IPS-NIHi7 (cell line): ENCODE measurements around the gene UNG.
A peak's percentile ranks its signal among the peaks of the same experiment; 100 is the strongest.

ENCODE experiments used
- DNase-seq: peaks from one replicate; pipeline ENCODE4 v3.0.0; 2012; ENCODE audit warnings: mixed read lengths; ENCODE audit errors: extremely low spot score

The UNG gene

DNA sequence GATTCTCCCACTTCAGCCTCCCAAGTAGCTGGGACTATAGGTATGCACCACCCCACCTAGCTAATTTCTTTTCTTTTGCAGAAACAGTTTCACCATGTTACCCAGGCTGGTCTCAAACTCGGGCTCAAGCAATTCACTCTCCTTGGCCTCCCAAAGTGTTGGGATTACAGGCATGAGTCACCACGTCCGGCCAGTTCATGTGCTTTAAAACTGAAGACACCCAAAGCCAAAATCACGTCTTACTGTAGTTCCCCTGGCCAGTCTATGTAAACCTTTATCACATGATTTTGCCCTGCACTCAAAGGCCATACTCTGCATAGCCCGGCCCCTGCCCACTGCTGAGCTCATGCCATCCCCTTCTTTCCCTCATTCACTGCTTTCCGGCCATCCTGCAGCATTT, 8.6 kb upstream of the UNG start:
- DNase-seq, result no peak

DNA sequence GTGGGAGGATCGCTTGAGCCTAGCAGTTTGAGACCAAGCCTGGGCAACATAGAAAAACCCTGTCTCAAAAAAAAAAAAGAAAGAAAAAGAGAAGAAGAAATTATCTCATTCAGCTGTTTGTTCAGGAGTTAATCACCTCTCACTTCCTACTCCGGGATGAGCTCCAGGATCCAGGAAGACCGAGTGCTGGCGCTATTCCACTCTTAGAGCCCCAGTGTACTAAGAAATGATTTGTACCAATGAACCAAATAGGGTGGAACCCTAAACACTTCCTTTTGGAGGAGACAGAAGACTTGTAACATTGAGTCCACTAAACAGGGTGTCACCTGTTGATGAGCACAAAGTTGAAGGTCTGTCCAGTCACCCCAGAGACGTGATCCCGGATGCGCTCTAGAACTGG, 7.7 kb upstream of the UNG start:
- no peak for DNase-seq

DNA sequence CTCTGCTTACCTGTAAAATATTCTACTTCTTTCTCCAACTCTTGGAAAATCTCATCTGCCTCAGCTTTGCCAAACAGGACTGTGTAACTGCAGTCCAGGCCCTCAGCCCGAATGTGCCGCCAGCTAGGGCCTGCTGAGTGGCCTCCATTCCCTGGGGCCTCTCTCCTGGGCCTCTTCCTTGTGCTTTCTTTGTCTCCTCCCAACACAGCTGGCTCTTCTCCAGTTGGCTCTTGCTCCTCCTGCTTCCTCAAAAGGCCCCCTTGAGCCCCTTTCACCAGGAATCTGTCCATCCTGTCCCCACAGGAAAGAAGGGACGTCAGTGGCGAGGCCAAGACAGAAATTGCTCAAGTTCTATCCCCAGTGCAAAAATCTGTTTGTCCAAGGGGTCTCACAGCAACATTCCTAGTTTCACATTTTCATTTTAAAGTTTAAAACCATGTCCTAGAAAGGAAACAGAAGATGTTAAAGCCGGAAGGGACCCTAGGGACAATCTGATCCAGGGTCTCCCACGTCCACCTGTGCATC, 4.8 kb upstream of the UNG start:
- no peak for DNase-seq

DNA sequence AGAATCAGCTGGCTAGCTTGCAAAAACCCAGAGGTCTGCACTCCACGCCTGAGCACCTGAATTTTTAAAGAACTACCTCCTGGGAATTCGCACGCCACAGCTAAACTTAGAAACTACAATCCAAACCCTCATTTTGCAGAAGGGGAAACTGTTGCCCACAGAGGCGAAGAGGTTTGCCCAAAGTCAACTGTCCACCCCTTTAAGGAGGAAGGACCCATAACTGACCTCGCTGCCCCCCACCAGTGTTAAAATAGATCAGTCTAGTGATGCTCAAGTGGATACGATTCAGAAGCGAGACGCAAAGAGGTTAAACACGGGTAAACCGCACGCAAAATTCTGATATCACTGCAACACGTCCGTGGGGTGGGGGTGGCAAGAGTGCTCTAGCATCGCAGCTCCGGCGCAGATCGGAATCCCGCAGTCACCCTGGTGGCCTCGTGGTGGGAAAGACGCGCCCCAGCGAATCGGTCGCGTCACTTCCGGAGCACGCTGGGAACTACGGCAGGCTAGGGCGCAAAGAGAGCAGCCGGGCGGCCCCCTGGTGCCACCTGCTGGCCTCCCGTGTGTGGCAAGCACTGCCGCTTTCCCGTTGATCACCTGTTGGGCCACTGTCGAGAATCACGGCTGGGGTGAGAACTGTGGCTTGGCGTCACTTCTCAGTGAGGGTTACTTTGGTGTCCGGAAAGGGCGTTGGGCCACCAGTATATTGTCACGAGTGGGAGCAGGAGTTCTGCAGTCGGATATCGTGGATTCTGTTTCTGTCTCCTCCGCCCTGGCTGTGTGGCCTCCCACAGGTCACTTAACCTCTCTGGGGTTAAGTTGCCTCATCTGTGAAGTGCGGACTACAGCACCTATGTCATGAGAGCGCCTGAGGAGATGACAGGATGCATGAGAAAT, 4.1 kb upstream of the UNG start, which contains the start of gene ALKBH2:
TSS of gene ALKBH2 (minus strand) at position 451 of the 897 bp plus-strand sequence. CDS start 686 bp downstream, outside the sequence.
- DNase-seq, result peak; percentile 93

DNA sequence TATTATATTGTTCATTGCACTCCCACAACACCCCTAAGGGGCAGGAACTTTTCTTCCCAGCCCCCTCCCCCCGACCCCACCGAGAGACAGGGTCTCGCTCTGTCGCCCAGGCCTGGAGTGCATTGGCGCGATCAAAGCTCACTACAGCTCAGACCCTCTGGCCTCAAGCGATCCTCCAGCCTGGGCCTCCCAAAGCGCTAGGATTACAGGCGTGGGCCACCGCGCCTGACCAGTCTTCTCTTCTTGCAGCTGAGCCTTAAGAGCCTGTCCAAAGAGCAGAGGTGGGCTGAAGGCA, 310 bp upstream of the UNG start:
- DNase-seq, result no peak

DNA sequence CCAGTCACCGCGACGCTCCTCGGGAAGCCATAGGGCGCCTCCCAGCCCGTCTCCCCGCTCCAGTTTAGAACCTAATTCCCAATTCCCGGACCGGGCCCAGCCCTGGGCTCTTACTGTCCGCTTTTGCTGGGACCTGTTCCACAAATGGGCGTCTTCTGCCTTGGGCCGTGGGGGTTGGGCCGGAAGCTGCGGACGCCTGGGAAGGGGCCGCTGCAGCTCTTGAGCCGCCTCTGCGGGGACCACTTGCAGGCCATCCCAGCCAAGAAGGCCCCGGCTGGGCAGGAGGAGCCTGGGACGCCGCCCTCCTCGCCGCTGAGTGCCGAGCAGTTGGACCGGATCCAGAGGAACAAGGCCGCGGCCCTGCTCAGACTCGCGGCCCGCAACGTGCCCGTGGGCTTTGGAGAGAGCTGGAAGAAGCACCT, 797 bp downstream of the UNG start:
- peak; percentile 67 for DNase-seq

DNA sequence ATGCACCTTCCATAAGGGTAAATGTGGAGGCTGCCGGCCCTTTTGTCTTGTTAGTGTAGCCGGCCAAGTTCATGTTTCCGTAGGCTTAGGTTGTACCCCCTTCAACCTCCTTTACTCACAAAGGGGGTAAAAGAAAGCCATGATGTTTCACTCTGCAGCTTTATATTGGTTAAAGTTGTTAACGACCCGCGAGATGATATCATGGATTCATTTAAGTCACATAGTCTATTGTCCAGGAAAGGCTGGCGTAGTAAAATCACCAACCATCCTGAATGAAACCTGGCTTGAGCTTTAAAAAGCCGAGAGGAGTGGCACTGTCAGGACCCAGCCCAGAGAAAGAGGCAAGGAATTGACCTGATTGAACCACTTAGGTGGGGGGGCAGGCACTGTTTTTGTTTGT, 1.3 kb downstream of the UNG start:
- no peak for DNase-seq

DNA sequence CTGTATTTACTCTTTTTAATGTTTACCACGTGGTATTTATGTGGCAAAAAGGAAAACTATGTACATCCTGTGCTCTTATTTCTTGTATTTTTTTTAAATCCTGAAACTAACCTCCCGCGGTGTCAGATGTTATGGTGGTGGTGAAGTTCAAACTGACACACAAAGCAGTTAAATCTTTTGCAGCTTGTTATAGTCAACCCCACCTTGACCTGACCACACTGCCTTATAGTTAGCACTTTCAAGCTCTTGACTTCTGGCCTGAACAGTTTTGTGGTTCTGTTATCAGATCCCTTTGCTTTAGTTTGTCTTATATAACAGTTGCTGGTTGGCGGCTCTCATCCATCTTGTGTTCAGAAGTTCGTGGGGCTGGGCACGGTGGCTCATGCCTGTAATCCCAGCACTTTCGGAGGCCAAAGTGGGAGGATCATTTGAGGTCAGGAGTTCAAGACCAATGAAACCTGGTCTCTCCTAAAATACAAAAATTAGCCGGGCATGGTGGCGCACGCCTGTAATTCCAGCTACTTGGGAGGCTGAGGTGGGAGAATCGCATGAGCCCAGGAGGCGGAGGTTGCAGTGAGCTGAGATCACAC, 2.1 kb downstream of the UNG start:
- no peak for DNase-seq

DNA sequence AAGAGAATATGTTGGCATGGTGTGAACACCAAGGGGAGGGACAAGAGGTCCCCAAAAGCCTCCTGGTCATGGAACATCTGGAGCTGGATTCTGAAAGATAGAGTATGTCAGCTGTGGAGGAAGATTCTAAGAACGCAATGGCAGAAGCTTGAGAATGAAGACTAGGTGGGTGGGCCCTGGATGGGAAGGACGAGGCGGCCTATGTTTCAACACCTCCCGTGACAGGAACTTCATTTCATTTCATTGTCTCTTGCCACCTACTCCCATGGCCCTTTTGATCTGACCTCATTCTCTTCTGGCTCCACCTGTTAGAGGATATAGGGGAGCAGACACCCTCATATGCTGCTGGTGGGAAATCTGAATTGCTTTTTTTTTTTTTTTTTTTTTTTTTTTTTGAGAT, 3.3 kb downstream of the UNG start:
- no peak for DNase-seq

DNA sequence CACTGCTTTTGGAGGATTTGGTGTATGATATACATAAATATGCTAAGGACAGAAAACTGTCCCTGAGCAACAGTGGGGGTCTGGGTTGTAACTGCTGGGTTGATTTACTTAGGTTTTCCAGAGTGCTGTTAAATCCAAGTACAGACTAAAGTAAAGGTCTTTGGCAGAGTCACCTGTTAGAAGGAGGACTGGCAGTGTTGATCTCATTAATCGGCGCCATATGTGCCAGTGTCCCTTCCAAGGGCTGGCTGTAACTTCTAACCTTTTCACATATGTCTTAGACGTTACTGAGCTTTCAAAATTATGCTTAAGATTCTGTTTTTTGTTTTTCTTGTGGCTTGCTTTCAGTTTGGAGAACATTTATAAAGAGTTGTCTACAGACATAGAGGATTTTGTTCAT, 5.1 kb downstream of the UNG start:
- no peak for DNase-seq

DNA sequence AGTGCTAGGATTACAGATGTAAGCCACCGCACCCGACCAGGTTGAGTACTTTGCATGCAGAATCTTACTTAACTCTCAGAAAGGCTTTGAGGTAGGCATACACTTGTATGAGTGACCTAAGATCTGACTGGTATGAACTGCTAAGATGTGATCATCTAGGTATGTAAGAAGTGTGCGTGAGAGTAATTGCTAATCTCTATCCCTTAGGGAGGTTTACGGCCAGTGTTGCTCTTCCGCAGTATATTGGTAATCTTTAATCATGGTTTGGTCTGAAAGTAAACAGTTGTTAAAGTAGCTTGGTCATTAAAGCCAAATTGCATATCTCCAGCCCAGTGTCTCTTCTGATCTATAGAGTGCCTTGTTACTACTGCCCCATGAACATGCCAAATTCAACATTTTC, 7.8 kb downstream of the UNG start:
- DNase-seq, result no peak

DNA sequence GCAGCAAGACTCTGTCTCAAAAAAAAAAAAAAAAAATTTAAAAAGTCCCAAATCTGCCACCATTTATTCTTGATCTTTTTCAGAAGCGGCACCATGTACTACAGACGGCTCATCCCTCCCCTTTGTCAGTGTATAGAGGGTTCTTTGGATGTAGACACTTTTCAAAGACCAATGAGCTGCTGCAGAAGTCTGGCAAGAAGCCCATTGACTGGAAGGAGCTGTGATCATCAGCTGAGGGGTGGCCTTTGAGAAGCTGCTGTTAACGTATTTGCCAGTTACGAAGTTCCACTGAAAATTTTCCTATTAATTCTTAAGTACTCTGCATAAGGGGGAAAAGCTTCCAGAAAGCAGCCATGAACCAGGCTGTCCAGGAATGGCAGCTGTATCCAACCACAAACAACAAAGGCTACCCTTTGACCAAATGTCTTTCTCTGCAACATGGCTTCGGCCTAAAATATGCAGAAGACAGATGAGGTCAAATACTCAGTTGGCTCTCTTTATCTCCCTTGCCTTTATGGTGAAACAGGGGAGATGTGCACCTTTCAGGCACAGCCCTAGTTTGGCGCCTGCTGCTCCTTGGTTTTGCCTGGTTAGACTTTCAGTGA, 12.5 kb downstream of the UNG start:
- no peak for DNase-seq

DNA sequence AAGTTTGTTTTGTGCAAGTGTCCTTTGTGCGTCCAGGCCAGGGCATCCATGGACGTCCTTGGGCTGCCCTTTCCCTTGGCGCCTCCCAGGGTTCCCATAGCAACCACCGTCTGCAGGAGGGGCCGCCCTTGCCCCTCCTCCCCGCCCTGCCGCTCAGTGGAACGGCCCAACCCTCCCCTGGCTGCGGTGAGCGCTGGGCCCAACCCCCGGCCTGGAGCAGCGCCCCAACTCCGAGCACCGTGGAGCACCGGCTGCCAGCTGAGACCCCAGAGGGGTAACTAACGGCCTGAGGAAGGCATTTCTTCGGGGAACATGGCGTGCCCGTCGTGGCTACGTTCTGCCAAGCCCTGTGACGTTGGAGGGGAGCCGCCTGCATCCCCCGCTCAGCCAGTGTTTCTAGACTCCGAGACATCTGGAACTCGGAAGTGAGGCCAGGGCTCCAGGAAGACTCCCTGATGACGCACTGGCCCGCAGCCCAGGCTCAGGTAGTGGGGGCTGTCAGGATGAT, 13.6 kb downstream of the UNG start:
- peak; percentile 89 for DNase-seq

DNA sequence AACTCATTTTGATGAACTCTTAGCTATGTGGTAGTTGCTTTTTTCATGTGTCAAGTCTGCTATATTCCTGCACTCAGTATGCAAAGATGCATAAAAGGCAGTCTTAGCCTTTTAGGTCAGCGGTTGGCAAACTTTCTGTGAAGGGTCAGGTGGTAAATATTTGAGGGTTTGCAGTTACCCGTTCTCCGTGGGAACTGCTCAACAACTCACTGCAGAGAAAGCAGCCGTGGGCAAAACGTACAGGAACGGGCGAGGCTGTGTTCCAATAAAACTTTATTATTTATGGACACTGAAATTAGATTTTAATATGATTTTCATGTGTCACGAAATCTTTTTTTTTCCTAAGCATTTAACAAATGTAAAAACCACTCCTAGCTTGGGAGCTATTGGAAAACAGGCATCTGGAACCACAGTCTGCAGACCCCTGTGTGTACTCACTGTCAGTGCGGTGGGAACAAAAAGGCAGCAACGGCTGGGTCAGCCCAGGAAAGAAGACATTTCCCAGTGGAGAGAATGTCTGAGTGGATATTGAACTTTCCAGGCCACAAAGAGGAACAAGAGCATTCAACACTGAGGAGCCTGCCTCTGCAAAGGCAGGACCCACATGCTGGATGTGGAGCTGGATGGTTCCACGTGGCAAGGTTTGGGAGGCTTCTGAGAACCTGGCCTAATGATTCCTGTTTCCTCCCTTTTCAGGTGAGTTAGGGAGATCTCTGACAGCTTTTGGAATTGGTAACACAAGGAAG, 15.5 kb downstream of the UNG start:
- no peak for DNase-seq

DNA sequence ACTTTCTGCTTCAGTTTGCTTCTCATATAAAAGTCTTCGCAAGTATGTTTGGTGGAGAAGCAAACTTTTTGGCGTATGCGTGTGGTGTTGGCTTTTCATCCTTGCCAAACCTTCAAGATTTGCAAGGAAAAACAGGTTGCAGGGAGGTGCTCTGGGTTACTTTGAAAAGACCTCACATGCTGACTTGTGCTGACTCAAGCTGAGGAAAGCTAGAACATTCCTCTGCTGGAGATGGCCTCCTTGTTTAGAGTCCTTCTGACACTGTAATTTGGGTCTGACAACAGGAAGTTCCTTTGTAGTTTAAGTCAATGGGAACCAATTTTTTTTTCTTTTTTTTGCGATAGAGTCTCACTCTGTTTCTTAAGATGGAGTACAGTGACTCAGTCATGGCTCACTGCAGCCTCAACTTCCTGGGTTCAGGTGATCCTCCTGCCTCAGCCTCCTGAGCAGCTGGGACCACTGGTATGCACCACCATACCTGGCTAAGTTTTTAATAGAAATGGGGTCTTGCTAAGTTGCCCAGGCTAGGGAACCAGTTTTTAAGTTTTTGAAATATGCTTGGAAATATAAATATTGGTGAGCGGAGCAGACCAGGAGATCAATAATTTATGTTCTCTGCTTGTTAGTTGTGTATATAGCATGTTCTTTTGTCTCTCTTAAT, 16.4 kb downstream of the UNG start:
- no peak for DNase-seq

DNA sequence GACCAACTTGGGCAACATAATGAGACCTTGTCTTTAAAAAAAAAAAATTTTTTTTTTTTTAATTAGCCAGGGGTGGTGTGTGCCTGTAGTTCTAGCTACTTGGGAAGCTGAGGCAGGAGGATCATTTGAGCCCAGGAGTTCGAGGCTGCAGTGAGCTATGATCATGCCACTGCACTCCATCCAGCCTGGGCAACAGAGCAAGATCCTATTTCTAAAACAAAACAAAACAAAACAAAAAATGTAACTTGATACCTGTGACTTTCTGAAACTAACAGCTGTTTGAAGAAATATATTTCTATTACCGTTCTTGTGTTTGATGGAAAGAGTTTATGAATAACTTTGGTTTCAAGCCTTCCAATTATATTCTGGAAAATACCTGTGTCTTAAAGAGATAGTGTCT, 17.2 kb downstream of the UNG start:
- no peak for DNase-seq

DNA sequence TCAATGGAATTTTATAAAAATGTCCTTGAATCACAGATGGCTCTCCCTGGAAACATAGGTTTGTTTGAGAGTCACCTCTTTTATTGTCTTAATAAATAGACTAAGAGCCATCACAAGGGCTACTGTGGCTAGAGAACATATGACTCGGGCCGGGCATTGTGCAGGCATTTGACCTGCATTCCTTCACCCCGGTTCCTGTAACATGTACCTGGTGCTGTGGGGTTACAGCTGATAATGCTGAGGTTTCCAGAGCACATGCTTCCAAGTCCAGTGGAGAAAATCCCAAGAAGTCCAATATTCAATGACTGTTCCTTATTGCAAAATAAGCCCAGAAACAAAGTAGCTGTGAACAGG, 18.0 kb downstream of the UNG start:
- no peak for DNase-seq

DNA sequence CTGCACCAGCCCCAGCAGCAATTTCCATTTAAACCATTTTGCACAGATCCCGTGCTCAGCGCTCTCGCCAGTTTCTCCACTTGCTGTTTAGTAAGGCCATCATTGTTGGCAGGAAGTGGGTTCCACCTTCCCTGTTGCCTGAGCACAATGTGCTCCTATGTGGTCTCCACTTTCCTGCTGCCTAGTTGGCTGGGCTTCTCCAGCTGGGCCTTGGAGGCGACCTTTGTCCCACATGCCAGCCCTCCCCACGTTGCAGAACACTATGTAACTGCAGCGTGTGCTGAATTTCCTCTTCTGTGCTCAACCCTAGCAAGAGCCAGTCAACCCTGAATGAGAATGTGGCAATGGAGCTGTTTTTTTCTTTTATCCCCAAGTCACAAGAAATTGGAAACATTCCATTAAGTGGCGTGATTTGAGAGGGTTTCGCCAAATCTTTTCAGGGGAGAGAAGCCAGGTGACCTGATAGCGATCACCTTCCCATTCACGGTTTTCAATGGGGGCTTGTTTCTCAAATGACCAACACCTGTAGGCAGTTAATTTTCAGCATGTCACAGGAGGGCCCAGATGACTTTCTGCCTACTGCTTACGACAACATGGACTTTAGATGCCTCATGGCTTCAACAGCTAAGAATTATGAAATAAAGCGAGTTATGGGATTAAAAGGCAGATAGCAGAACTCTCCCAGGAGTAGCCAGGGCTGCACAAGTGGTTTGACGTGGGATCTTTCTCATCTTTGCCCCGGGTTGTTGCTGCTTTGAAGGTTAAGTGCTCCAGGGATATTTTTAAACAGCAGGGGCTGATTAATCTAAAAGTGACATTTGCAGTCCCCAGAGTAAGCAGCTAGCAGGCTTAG, 18.6 kb downstream of the UNG start, which contains the start of gene ACACB:
TSS of gene ACACB (plus strand) at position 830 of the 853 bp plus-strand sequence. CDS start 22,819 bp downstream, outside the sequence.
- DNase-seq, result no peak

DNA sequence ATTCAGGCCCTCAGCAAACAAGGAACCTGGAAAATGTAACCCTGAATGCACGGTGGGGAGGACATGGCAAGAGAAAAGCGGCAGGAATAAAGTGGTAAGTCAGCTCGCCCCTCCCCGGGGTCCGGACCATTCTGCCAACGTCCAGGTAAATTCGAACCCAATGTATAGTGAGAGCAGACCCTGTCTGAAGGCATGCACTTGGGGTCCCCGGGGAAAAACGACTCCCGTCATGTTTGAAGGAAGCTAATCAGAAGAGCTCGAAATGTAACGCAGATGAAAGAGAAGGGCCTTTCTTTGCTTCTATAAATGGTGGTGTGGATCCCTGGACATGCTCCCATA, 19.2 kb downstream of the UNG start:
- DNase-seq, result no peak

DNA sequence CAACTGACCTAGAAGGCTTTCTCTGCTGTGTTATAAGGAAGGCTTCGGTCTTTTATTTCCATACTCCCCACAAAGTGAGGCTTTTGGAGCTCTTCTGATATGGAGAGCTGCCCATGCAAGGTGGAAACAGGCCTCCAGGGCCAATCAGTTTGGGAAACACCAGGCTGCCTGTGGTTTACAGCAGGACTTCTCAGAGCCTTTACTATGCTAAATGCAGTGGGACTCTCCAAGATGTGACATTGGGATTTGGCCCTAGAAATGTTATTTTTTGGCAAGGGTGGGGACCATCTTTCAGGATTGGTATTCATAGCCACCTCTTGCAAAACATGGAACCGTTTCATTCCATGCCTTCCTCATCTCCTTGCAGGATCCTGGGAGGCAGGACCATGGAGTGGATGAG, 22.7 kb downstream of the UNG start:
- DNase-seq, result no peak

DNA sequence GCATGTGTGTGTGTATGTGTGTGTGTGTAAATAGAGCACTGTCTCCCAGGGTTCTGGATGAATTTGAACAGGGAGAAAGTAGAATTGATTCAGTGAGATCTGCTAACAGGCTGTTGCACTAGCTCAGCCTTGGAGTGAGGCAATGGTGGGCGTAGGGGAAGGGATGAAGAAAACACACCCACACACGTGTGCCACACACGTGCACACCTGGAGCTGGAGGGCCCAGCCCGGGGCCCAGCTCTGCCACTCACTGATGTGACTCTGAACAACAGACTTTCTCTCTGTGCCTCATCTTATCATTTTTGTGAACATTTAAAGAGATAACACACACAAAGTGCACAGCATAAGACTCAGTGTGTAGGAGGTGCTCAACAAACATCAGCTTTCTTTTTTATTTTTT, 23.2 kb downstream of the UNG start:
- no peak for DNase-seq
